ENCODE data around the gene ROBO2.
"Not testable (repeated sequence)": the region's sequence is repeated elsewhere in the genome, so short reads cannot be mapped to it uniquely, and the experiment has no call there.

Gene ROBO2

GRCh38 chr3:77326586-77326985, 286.7 kb downstream of the ROBO2 start:
- no peak for DNase-seq (ENCODE audit: low read depth, low spot score)

- no peak for DNase-seq (ENCODE audit: low read depth, low spot score)
Observed at GRCh38 chr3:77328690-77329089, 288.8 kb downstream of the ROBO2 start.

GRCh38 chr3:77329116-77329515, 289.2 kb downstream of the ROBO2 start:
- DNase-seq (ENCODE audit: low read depth, low spot score): no peak

- no peak for DNase-seq (ENCODE audit: low read depth, low spot score)
Observed at GRCh38 chr3:77338195-77338594, 298.3 kb downstream of the ROBO2 start.

- no peak for DNase-seq (ENCODE audit: low read depth, low spot score)
Observed at GRCh38 chr3:77342027-77342426, 302.1 kb downstream of the ROBO2 start.

GRCh38 chr3:77342688-77343087, 302.8 kb downstream of the ROBO2 start:
- DNase-seq (ENCODE audit: low read depth, low spot score): no peak

GRCh38 chr3:77345009-77345408, 305.1 kb downstream of the ROBO2 start:
- no peak for DNase-seq (ENCODE audit: low read depth, low spot score)

GRCh38 chr3:77348244-77348855, 308.5 kb downstream of the ROBO2 start:
- no peak for DNase-seq (ENCODE audit: low read depth, low spot score)

- no peak for DNase-seq (ENCODE audit: low read depth, low spot score)
Observed at GRCh38 chr3:77354958-77355357, 315.1 kb downstream of the ROBO2 start.

- DNase-seq (ENCODE audit: low read depth, low spot score): no peak
Observed at GRCh38 chr3:77362936-77363335, 323.0 kb downstream of the ROBO2 start.

- DNase-seq (ENCODE audit: low read depth, low spot score): no peak
Observed at GRCh38 chr3:77365152-77365551, 325.3 kb downstream of the ROBO2 start.

GRCh38 chr3:77370413-77370812, 330.5 kb downstream of the ROBO2 start:
- DNase-seq (ENCODE audit: low read depth, low spot score): no peak

- DNase-seq (ENCODE audit: low read depth, low spot score): no peak
Observed at GRCh38 chr3:77372018-77372417, 332.1 kb downstream of the ROBO2 start.

- DNase-seq (ENCODE audit: low read depth, low spot score): no peak
Observed at GRCh38 chr3:77372634-77373346, 332.9 kb downstream of the ROBO2 start.

GRCh38 chr3:77373619-77374018, 333.7 kb downstream of the ROBO2 start:
- DNase-seq (ENCODE audit: low read depth, low spot score): no peak

- DNase-seq (ENCODE audit: low read depth, low spot score): no peak
Observed at GRCh38 chr3:77376511-77376910, 336.6 kb downstream of the ROBO2 start.

- DNase-seq (ENCODE audit: low read depth, low spot score): no peak
Observed at GRCh38 chr3:77377717-77378116, 337.8 kb downstream of the ROBO2 start.

GRCh38 chr3:77380136-77380535, 340.2 kb downstream of the ROBO2 start:
- DNase-seq (ENCODE audit: low read depth, low spot score): no peak

GRCh38 chr3:77381431-77381830, 341.5 kb downstream of the ROBO2 start:
- no peak for DNase-seq (ENCODE audit: low read depth, low spot score)

GRCh38 chr3:77392181-77392580, 352.3 kb downstream of the ROBO2 start:
- DNase-seq (ENCODE audit: low read depth, low spot score): no peak

GRCh38 chr3:77394046-77394445, 354.1 kb downstream of the ROBO2 start:
- no peak for DNase-seq (ENCODE audit: low read depth, low spot score)

- no peak for DNase-seq (ENCODE audit: low read depth, low spot score)
Observed at GRCh38 chr3:77404871-77405270, 365.0 kb downstream of the ROBO2 start.

GRCh38 chr3:77407441-77407840, 367.5 kb downstream of the ROBO2 start:
- DNase-seq (ENCODE audit: low read depth, low spot score): no peak

GRCh38 chr3:77410334-77410733, 370.4 kb downstream of the ROBO2 start:
- not testable (repeated sequence) for DNase-seq (ENCODE audit: low read depth, low spot score)

Measured in activated naive CD8-positive, alpha-beta T cell treated with anti-CD3 and anti-CD28 coated beads, Interleukin-2, amount 50 U/mL, for 16 hours (primary cell).